ENCODE results near the gene RBM20.
"Not testable (repeated sequence)": the region's sequence is repeated elsewhere in the genome, so short reads cannot be mapped to it uniquely, and the experiment has no call there.

The RBM20 gene

GRCh38 chr10:110706690-110707098 lies 62.6 kb downstream of the RBM20 start:
- no peak for DNase-seq (ENCODE audit: low spot score)

- no peak for DNase-seq (ENCODE audit: low spot score)
Measured at GRCh38 chr10:110708776-110709443, 64.8 kb downstream of the RBM20 start.

GRCh38 chr10:110709444-110709828 lies 65.3 kb downstream of the RBM20 start:
- no peak for DNase-seq (ENCODE audit: low spot score)

- no peak for DNase-seq (ENCODE audit: low spot score)
Measured at GRCh38 chr10:110709964-110710587, 65.9 kb downstream of the RBM20 start.

- no peak for DNase-seq (ENCODE audit: low spot score)
Measured at GRCh38 chr10:110710621-110711020, 66.5 kb downstream of the RBM20 start.

GRCh38 chr10:110711382-110711781 lies 67.2 kb downstream of the RBM20 start:
- no peak for DNase-seq (ENCODE audit: low spot score)

- no peak for DNase-seq (ENCODE audit: low spot score)
Measured at GRCh38 chr10:110714356-110714755, 70.2 kb downstream of the RBM20 start.

GRCh38 chr10:110717781-110718589 lies 73.8 kb downstream of the RBM20 start:
- no peak for DNase-seq (ENCODE audit: low spot score)

- DNase-seq (ENCODE audit: low spot score): no peak
Measured at GRCh38 chr10:110721406-110722038, 77.4 kb downstream of the RBM20 start.

- no peak for DNase-seq (ENCODE audit: low spot score)
Measured at GRCh38 chr10:110723224-110723891, 79.2 kb downstream of the RBM20 start.

- no peak for DNase-seq (ENCODE audit: low spot score)
Measured at GRCh38 chr10:110724116-110724921, 80.2 kb downstream of the RBM20 start.

GRCh38 chr10:110724937-110725336 lies 80.8 kb downstream of the RBM20 start:
- DNase-seq (ENCODE audit: low spot score): no peak

GRCh38 chr10:110725801-110726630 lies 81.9 kb downstream of the RBM20 start:
- DNase-seq (ENCODE audit: low spot score): no peak

- not testable (repeated sequence) for DNase-seq (ENCODE audit: low spot score)
Measured at GRCh38 chr10:110727785-110728184, 83.6 kb downstream of the RBM20 start.

- no peak for DNase-seq (ENCODE audit: low spot score)
Measured at GRCh38 chr10:110730345-110731050, 86.4 kb downstream of the RBM20 start.

GRCh38 chr10:110733218-110733952 lies 89.2 kb downstream of the RBM20 start:
- no peak for DNase-seq (ENCODE audit: low spot score)

- no peak for DNase-seq (ENCODE audit: low spot score)
Measured at GRCh38 chr10:110735620-110736027, 91.5 kb downstream of the RBM20 start.

- no peak for DNase-seq (ENCODE audit: low spot score)
Measured at GRCh38 chr10:110737886-110738634, 93.9 kb downstream of the RBM20 start.
